Body of pancreas (tissue), 4 donors: ENCODE data around the gene MFSD6.

Experiments used
- CTCF ChIP-seq, 7 experiments: fragments of 450-650 bp in 4 of 7; fragments of 200-600 bp in 3 of 7; sonication (generic) in 3 of 7; IDR thresholded peaks; one replicate each; pipeline ENCODE4 v1.5.1; 2016 to 2019; ENCODE audit warnings: antibody characterized with exemption in 7 of 7
- POLR2A ChIP-seq, 3 donors: fragments of 450-650 bp; IDR thresholded peaks; one replicate each; pipeline ENCODE4 v1.6.1; 2016; ENCODE audit warnings: antibody characterized with exemption in 3 of 3, mild to moderate bottlenecking in 2 of 3

GRCh38 chr2:190499273-190499672 is 91.1 kb downstream of the MFSD6 start:
- TF ChIP-seq CTCF (IDR thresholded peaks at IDR 0.05) (no peak), POLR2A (IDR thresholded peaks at IDR 0.05) (no peak)
